Motor neuron (in vitro differentiated cells): ENCODE measurements around the gene RAPGEF6. TPM values are rescaled to one million over a fixed set of nuclear protein-coding genes. Genes with fewer than 3 reads are reported as not detected.

Experiments used
- ATAC-seq, 8 experiments: fragments of 200-7000 bp; cut with Tn5 transposase; replicated peaks in 6 of 8; 2 replicates each; pipeline ENCODE4 v1.8.0; 2021; ENCODE audit warnings: mild to moderate bottlenecking in 8 of 8, moderate library complexity in 8 of 8
- H3K27ac ChIP-seq, 2 donors: fragments of 250-450 bp; sonication (Bioruptor Pico); 2 replicates each; pipeline ENCODE4 v1.9.0; 2021; ENCODE audit warnings: antibody characterized with exemption in 2 of 2, mild to moderate bottlenecking in 2 of 2, moderate library complexity in 1 of 2
- H3K4me1 ChIP-seq, 2 donors: fragments of 250-450 bp; sonication (Bioruptor Pico); replicated peaks in 1 of 2; 2 replicates each; pipeline ENCODE4 v1.6.1; 2021; ENCODE audit warnings: antibody characterized with exemption in 2 of 2, mild to moderate bottlenecking in 2 of 2, moderate library complexity in 1 of 2
- H3K4me3 ChIP-seq, 5 donors: fragments of 250-450 bp; sonication (Bioruptor Pico); 2 replicates each; pipeline ENCODE4 v1.9.0; 2021; ENCODE audit warnings: antibody characterized with exemption in 5 of 5, mild to moderate bottlenecking in 5 of 5, moderate library complexity in 4 of 5
- WGBS, 10 experiments: fragments of 450-650 bp; shearing (Covaris generic); methylation state at CpG; one replicate each; pipeline ENCODE4 v1.0.0; 2022; 5-methylcytosine and 5-hydroxymethylcytosine counted together
- in situ Hi-C, 9 experiments: fragments of 400-800 bp; cut with MboI; loops; one replicate each; pipeline ENCODE4 v1.15.0; 2021; ENCODE audit warnings: low sequenced_read_pairs in 9 of 9, low pct_unique_long_range_greater_than_20kb in 2 of 9; ENCODE audit not compliant: unreplicated experiment in 9 of 9
- total RNA-seq, 8 experiments: library from RNA; unstranded; fragments of 300-600 nt; gene quantifications; 2 replicates each; pipeline versions ENCODE4 v1.2.3 to v1.2.4, GENCODE V29; 2022

The RAPGEF6 gene
- total RNA-seq, 8 experiments from 2014 or later: 12.0 to 69.2 (median 29.8) TPM

DNA sequence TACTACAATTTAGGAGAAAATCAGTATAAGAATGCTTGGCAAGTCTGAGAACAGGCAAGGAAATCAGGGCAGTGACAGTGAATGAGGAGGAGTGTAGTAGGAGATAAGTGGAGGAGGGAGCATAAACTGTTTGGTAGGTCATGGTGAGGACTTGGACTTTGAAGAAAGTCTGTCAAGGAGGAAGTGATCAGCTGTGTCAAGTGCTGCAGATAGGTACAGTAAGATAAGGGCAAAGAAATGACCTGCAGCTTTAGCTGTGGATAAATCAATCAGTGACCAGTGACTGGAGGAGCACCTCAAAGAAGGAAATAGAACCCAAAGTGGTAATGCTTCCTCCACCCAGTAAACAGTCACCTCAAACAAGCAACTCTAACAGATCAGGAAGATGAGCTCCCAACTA, 106.3 kb downstream of the RAPGEF6 start:
- ATAC-seq: no peak
- Histone ChIP-seq H3K27ac (no peak overlapping the region), H3K4me3 (peak overlapping the region in 2 of 5 donors; percentile 3 to 42), H3K4me1 (peaks cover 11 to 19% of the 10 kb centered on the region in 2 donors)
- in situ Hi-C loops: no loop called here

- WGBS, 10 experiments: 40 to 100% (median 100%) methylated on average over 1 of the region's 1 CpG; no CpG with 5 or more reads in 3 of the 10 experiments
- Histone ChIP-seq H3K4me3 (no peak overlapping the region), H3K27ac (no peak overlapping the region), H3K4me1 (peaks cover 2 to 23% of the 10 kb centered on the region in 2 donors)
- in situ Hi-C loops: no loop called here
- peak in 1 of 8 experiments; percentile 28 for ATAC-seq
These were observed 109.2 kb downstream of the RAPGEF6 start for GRCh38 chr5:131525805-131526204.

GRCh38 chr5:131524431-131524830, 110.6 kb downstream of the RAPGEF6 start:
- ATAC-seq: peak in 3 of 8 experiments; percentile 21 to 45 (median 29)

DNA sequence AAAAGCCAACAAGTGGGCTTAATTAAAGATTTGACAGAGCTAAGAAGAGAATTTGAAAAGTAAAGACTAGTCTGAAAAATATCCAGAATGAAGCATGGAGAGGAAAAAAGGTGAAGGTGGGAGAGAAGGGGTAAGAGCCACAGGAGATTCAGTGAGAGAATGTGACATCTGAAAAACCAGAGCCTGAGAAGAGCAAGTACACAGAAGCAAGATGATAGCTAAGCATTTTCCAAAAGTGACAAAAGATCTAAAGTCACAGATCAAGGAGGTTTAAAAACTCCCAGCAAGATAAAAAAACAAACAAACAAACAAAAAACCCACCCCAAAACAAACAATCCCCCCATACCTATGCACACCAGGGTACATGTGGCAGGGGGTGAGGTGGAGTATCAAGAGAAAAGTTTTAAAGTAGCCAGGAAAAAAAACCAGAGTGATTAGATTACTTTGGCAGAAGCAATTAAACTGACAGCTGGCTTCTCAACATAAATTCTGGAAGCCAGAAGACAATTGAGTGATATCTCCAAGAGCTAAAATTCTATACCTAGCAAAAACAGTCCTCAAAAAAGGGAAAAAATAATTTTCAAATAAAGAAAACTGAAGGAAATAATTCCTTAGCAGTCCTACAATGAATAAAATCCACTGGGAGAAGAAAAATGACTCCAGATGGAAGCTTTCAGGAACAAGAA, 111.4 kb downstream of the RAPGEF6 start:
- in situ Hi-C loops: no loop called here
- Histone ChIP-seq H3K27ac (no peak overlapping the region), H3K4me1 (peaks cover 0 to 23% of the 10 kb centered on the region in 2 donors), H3K4me3 (no peak overlapping the region)
- no peak for ATAC-seq

More at GRCh38 chr5:131524431-131524830, 110.6 kb downstream of the RAPGEF6 start:
- Histone ChIP-seq H3K27ac (no peak overlapping the region), H3K4me1 (peaks cover 0 to 23% of the 10 kb centered on the region in 2 donors), H3K4me3 (no peak overlapping the region)
- 91 to 100% methylated on average over 1 to 4 of the region's 4 CpGs; no CpG with 5 or more reads in 8 of the 10 experiments for WGBS, 10 experiments
- in situ Hi-C loops: no loop called here

- WGBS, 10 experiments: 59 to 100% (median 96%) methylated on average over 2 to 4 of the region's 4 CpGs
- peaks cover 0 to 23% of the 10 kb centered on the region in 2 donors for H3K4me1 ChIP-seq
- H3K27ac ChIP-seq: no peak overlapping the region
- in situ Hi-C loops: no loop called here
- no peak for ATAC-seq
- no peak overlapping the region for H3K4me3 ChIP-seq
These were observed 113.8 kb downstream of the RAPGEF6 start for GRCh38 chr5:131521252-131521651.

GRCh38 chr5:131515348-131515747, 119.7 kb downstream of the RAPGEF6 start:
- in situ Hi-C loops: no loop called here
- no peak for ATAC-seq
- no peaks in the 10 kb centered on the region for H3K4me1 ChIP-seq
- no peak overlapping the region for H3K27ac ChIP-seq
- no peak overlapping the region for H3K4me3 ChIP-seq
- 67 to 100% (median 92%) methylated on average over 1 to 3 of the region's 3 CpGs for WGBS, 10 experiments

DNA sequence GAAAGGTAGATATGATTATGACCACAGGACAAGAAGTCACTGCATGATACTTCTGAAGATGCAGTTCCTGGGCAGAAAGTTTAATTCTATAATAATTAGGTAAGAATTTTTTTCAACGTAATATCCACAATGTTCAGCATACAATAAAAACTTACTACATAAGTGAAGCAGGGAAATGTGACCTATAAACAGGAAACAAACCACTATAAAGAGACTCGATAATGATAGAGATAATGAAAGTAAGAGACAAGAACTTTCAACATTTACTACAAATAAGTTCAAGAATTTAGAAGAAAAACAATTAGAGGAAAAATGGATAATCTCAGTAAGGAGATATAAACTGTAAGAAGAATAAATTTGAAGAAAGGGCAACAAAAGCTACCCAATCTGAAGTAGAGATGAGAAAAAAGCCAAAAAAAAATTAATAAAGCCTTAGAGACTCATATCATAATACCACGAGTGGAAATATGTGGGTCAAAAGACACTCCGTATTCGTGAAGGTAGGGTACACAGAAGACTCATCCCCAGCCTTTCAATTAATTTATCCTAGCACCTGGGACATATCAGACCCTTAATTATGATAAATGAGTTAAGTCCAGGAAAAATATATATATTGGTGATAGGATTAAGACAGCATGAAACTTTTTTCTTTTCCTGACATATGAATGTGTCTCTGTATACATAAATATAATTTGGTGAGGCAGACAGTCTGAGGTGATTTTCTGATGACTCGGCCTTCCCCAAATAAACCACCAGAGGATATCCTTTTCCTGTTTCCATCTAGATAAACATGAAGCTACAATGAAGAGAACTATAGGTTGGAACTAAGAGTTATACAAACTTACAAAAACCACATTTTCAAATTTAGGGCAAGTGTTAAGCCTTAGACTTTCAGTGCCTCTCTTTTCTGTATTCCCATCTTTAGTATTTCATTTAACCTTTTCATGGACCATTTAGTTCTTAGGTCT, 120.4 kb downstream of the RAPGEF6 start:
- no peak for ATAC-seq
- H3K27ac ChIP-seq: no peak overlapping the region
- in situ Hi-C loops: no loop called here
- H3K4me3 ChIP-seq: no peak overlapping the region
- no peaks in the 10 kb centered on the region for H3K4me1 ChIP-seq
- 65 to 100% (median 95%) methylated on average over 4 to 6 of the region's 6 CpGs for WGBS, 10 experiments

DNA sequence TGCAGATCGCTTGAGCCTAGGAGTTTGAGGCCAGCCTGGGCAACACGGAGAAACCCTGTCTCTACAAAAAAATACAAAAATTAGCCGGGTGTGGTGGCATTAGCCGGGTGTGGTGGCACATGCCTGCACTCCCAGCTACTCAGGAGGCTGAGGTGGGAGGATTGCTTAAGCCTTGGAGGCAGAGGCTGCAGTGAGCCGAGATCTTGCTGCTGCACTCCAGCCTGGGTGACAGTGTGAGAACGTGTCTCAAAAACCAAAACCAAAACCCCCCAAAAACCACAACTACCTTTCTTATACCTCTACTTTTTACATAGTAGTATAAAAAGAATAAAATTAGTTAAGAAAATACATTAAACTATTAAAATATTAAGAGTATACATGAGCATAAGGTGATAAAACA, 121.2 kb downstream of the RAPGEF6 start:
- Histone ChIP-seq H3K4me3 (no peak overlapping the region), H3K4me1 (no peaks in the 10 kb centered on the region), H3K27ac (no peak overlapping the region)
- WGBS, 10 experiments: 72 to 100% (median 93%) methylated on average over 1 to 6 of the region's 6 CpGs; no CpG with 5 or more reads in 2 of the 10 experiments
- in situ Hi-C loops: no loop called here
- no peak for ATAC-seq

DNA sequence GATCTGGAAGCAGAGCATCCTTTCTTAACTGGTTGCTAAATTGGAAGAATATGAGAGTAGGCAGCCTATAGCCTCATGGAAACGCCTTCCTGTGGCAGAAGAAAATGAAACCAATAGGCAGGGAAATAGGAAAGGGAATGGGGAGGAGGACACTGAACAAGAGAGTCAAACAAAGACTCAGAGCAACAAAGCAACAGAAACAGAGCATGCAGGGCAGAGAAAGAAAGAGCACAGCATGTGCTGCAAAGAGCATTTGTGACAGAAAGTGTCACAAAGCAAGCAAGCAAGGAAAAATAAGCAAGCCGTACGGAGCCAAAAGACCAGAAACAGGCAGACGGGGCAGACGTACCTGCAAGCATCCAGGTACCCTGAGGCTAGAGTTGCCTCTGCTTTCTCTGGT, 123.1 kb downstream of the RAPGEF6 start:
- no peak overlapping the region for H3K4me3 ChIP-seq
- no peaks in the 10 kb centered on the region for H3K4me1 ChIP-seq
- in situ Hi-C loops: no loop called here
- no peak for ATAC-seq
- WGBS, 10 experiments: 56 to 100% (median 95%) methylated on average over 1 to 5 of the region's 5 CpGs
- H3K27ac ChIP-seq: no peak overlapping the region

GRCh38 chr5:131509801-131510200, 125.2 kb downstream of the RAPGEF6 start:
- H3K4me1 ChIP-seq: no peaks in the 10 kb centered on the region
- in situ Hi-C loops: no loop called here
- ATAC-seq: no peak
- no peak overlapping the region for H3K27ac ChIP-seq
- H3K4me3 ChIP-seq: no peak overlapping the region

- in situ Hi-C loops: no loop called here
- no peak for ATAC-seq
- H3K4me1 ChIP-seq: no peaks in the 10 kb centered on the region
- 25 to 100% (median 92%) methylated on average over 1 of the region's 1 CpG; no CpG with 5 or more reads in 1 of the 10 experiments for WGBS, 10 experiments
- no peak overlapping the region for H3K27ac ChIP-seq
- H3K4me3 ChIP-seq: no peak overlapping the region
These were observed 129.7 kb downstream of the RAPGEF6 start for GRCh38 chr5:131505237-131505908.

- ATAC-seq: no peak
- WGBS, 10 experiments: 67 to 100% (median 100%) methylated on average over 1 of the region's 1 CpG; no CpG with 5 or more reads in 4 of the 10 experiments
- no peak overlapping the region for H3K27ac ChIP-seq
These were observed 138.7 kb downstream of the RAPGEF6 start for GRCh38 chr5:131496400-131496713.

More at GRCh38 chr5:131496400-131496713, 138.7 kb downstream of the RAPGEF6 start:
- peaks cover 0 to 2% of the 10 kb centered on the region in 2 donors for H3K4me1 ChIP-seq
- H3K4me3 ChIP-seq: no peak overlapping the region
- in situ Hi-C loops: no loop called here
